ENCODE results near the gene PHACTR3.

DNA sequence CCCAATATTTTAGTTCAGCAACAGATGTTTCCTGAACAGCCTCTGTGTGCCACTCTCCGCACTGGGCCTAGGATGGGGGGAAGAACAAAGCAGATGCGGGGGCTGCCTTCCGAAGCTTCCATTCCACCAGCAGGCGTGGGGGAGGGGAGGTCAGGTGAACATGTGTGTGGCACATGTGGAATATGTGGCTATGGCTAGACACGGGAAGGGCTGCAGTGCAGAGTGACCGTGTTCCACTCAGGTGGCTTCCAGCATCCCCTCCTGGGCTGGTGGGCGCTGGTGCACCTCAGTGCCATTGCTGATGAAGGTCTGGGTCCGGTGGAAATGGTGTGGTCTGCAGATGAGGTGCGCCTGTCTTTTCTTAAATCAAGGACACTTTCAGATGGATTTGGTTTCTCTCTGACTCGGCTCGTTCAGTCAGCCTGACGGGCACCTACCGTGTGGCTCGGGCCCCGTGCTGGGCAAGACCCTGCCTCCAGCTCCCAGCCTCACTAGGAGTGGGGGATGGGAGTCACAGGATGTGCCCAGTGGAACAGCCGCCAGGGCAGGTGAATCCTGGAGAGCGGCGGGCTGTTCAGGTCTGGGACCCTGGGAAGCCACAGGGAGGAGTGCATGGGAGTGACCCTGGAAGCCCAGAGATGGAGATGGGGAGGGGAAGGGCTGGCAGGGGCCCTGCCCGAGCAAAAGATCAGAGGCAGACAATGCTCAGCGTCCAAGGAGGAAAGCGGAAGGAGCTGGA lies 218.1 kb downstream of the PHACTR3 start:
- TF ChIP-seq, protein P1, sequence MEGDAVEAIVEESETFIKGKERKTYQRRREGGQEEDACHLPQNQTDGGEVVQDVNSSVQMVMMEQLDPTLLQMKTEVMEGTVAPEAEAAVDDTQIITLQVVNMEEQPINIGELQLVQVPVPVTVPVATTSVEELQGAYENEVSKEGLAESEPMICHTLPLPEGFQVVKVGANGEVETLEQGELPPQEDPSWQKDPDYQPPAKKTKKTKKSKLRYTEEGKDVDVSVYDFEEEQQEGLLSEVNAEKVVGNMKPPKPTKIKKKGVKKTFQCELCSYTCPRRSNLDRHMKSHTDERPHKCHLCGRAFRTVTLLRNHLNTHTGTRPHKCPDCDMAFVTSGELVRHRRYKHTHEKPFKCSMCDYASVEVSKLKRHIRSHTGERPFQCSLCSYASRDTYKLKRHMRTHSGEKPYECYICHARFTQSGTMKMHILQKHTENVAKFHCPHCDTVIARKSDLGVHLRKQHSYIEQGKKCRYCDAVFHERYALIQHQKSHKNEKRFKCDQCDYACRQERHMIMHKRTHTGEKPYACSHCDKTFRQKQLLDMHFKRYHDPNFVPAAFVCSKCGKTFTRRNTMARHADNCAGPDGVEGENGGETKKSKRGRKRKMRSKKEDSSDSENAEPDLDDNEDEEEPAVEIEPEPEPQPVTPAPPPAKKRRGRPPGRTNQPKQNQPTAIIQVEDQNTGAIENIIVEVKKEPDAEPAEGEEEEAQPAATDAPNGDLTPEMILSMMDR (IDR thresholded peaks at IDR 0.05 in 8 of 11, conservative IDR thresholded peaks at IDR 0.05 in 3 of 11) = no peak
- no peak for TF ChIP-seq POLR2A (IDR thresholded peaks at IDR 0.05)
- no peak for TF ChIP-seq POLR2AphosphoS5 (IDR thresholded peaks at IDR 0.05)

All from spleen (tissue), 7 donors.